ENCODE results near the gene ZBTB40. TPM values are rescaled to one million over a fixed set of nuclear protein-coding genes. Genes with fewer than 3 reads are reported as not detected.

Gene ZBTB40
- total and polyA plus RNA-seq, 10 of the 15 experiments (the other 5 are each of a cell fraction or from before 2014, with no cell fraction given) = 1.9 to 14.4 (median 9.0) TPM

DNA sequence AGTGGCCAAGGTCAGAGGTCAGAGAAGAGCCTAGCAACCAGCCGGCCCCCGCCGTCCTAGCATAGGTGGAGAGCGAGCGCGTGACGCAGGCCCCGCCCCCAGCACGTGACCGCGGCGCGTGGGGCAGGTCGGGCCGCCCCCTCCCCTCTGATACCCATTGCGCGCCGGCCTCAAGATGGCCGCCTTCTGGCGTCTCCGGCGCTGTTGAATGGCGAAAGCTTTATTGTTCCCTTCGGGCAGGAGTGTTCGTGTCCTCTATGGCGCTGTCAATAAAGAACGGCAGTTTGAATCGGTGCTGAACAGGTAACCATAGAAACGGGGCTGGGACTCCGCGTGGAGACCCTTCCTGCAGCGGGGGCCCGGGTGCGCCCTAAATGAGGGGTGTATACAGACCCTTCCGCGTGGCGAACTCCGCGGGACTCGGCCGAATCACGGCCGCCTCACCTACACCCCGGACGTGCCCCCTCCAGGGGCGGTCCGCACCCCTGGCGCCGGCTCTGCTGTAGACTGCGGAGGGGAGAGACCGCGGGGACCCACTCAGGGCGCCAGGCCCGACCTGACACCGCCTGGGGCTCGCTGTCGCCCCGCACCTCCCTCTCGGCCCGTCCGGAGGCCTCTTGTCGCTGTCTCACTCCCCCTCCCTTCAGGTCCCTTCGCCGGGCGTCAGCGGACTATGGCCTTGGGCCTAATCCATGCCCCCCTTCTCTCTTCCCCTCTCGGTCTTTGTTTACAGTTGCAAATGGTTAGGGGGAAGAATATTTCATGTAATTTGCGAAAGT, at the start of gene ZBTB40 (continued):
- TF ChIP-seq HSF1 (IDR thresholded peaks at IDR 0.05; ENCODE audit: low read depth, low read length) (peak; percentile 85), STAT3 (IDR thresholded peaks at IDR 0.05; ENCODE audit: low read depth, low read length) (no peak), ZNF207 (IDR thresholded peaks at IDR 0.05; ENCODE audit: borderline replicate concordance) (peak; percentile 93), POU2F2 (IDR thresholded peaks at IDR 0.05; ENCODE audit: borderline replicate concordance, low read depth, low read length) (peak; percentile 77; the same call in 2 of the 3 replicates), RELA (IDR thresholded peaks at IDR 0.05; ENCODE audit: borderline replicate concordance, partially characterized antibody) (peak; percentile 97), MYB (IDR thresholded peaks at IDR 0.05; ENCODE audit: borderline replicate concordance, low read depth, low read length) (peak; percentile 35; the same call in 1 of the 2 replicates), SMC3 (IDR thresholded peaks at IDR 0.05; ENCODE audit: borderline replicate concordance, low read length) (no peak), MYC (IDR thresholded peaks at IDR 0.05; ENCODE audit: insufficient read depth, insufficient read length, insufficient replicate concordance, low read length, severe bottlenecking) (no peak), ETV6 (conservative IDR thresholded peaks at IDR 0.05 in 1 of 2, IDR thresholded peaks at IDR 0.05 in 1 of 2; ENCODE audit: borderline replicate concordance in 1 of 2, low read depth in 1 of 2) (peak in 1 of 2 experiments; percentile 69; a peak in 2 of 4 replicates), POLR2A (IDR thresholded peaks at IDR 0.05; ENCODE audit: low read depth, low read length) (peak; percentile 71), PBX3 (IDR thresholded peaks at IDR 0.05; ENCODE audit: insufficient replicate concordance, low read depth, low read length) (peak; percentile 13), BHLHE40 (IDR thresholded peaks at IDR 0.05; ENCODE audit: borderline replicate concordance in 1 of 2, low read depth in 2 of 2, low read length in 1 of 2) (peak; percentile 95 to 98), KLF5 (IDR thresholded peaks at IDR 0.05; ENCODE audit: partially characterized antibody) (peak; percentile 86), ZBTB4 (CRISPR knock-in tag; IDR thresholded peaks at IDR 0.05) (no peak)
- TF ChIP-seq, protein P1, sequence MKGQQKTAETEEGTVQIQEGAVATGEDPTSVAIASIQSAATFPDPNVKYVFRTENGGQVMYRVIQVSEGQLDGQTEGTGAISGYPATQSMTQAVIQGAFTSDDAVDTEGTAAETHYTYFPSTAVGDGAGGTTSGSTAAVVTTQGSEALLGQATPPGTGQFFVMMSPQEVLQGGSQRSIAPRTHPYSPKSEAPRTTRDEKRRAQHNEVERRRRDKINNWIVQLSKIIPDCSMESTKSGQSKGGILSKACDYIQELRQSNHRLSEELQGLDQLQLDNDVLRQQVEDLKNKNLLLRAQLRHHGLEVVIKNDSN (IDR thresholded peaks at IDR 0.05; ENCODE audit: borderline replicate concordance, extremely low read length, insufficient read depth, low read depth, low read length) = peak; percentile 100

Measured in GM12878 (cell line).